K562 (cell line): ENCODE results near the gene SAT2. TPM values are rescaled to one million over a fixed set of nuclear protein-coding genes. Genes with fewer than 3 reads are reported as not detected.

ENCODE experiments used
- ARNT ChIP-seq, 2 experiments: fragments of 450-650 bp; IDR thresholded peaks; 2 replicates each; pipeline ENCODE4 v1.6.1; 2016; ENCODE audit warnings: mild to moderate bottlenecking in 1 of 2
- BRF1 ChIP-seq: IDR thresholded peaks from 3 replicates; pipeline ENCODE4 v1.6.1; 2011; ENCODE audit warnings: borderline replicate concordance, mild to moderate bottlenecking; ENCODE audit not compliant: insufficient read length; ENCODE audit errors: extremely low read depth
- E4F1 ChIP-seq: fragments of 250-450 bp; sonication (Bioruptor Pico); IDR thresholded peaks from 2 replicates; pipeline ENCODE4 v1.5.0; 2021; ENCODE audit warnings: mild to moderate bottlenecking, borderline replicate concordance
- FOXM1 ChIP-seq, 2 experiments: fragments of 450-650 bp in 1 of 2; sonication (generic) in 1 of 2; formaldehyde crosslinking in 1 of 2; IDR thresholded peaks; 2 replicates each; pipeline versions ENCODE4 v1.6.1 to v1.9.0; 2017 to 2022; ENCODE audit warnings: low read depth in 2 of 2, mild to moderate bottlenecking in 2 of 2, missing genetic modification reagents in 1 of 2, moderate library complexity in 1 of 2
- HSF4 ChIP-seq: fragments of 250-450 bp; sonication (Bioruptor Pico); IDR thresholded peaks from 2 replicates; pipeline ENCODE4 v2.1.2; 2022; ENCODE audit warnings: mild to moderate bottlenecking, moderate library complexity, borderline replicate concordance
- KAT7 ChIP-seq: sonication (generic); formaldehyde crosslinking; IDR thresholded peaks from 2 replicates; pipeline ENCODE4 v1.8.0; 2022; ENCODE audit warnings: missing genetic modification reagents, mild to moderate bottlenecking, borderline replicate concordance
- MAZ ChIP-seq, 2 experiments: fragments of 450-650 bp in 1 of 2; sonication (generic) in 1 of 2; formaldehyde crosslinking; IDR thresholded peaks in 1 of 2; conservative IDR thresholded peaks in 1 of 2; 2 replicates each; pipeline versions ENCODE4 v1.4.0 to v1.5.0; 2020; ENCODE audit warnings: mild to moderate bottlenecking in 1 of 2, missing genetic modification reagents in 1 of 2
- MECOM ChIP-seq: fragments of 250-450 bp; sonication (Bioruptor Pico); IDR thresholded peaks from 2 replicates; pipeline ENCODE4 v1.8.0; 2022; ENCODE audit warnings: inconsistent platforms
- POLR2G ChIP-seq: fragments of 200-400 bp; formaldehyde crosslinking; IDR thresholded peaks from 2 replicates; pipeline ENCODE4 v1.6.1; 2017; ENCODE audit warnings: low read depth, mild to moderate bottlenecking, antibody characterized with exemption, low read length, moderate library complexity
- RAD21 ChIP-seq, 2 experiments: fragments of 250-450 bp in 1 of 2; fragments of 450-650 bp in 1 of 2; sonication (Bioruptor Pico) in 1 of 2; formaldehyde crosslinking in 1 of 2; IDR thresholded peaks in 1 of 2; conservative IDR thresholded peaks in 1 of 2; 2 replicates each; pipeline versions ENCODE4 v1.4.0 to v1.8.0; 2020 to 2022; ENCODE audit warnings: mild to moderate bottlenecking in 2 of 2, moderate library complexity in 1 of 2
- RBFOX2 ChIP-seq: fragments of 200-400 bp; formaldehyde crosslinking; IDR thresholded peaks from 2 replicates; pipeline ENCODE4 v1.6.1; 2017; ENCODE audit warnings: low read depth, mild to moderate bottlenecking, low read length, moderate library complexity
- RBM15 ChIP-seq: fragments of 200-400 bp; formaldehyde crosslinking; IDR thresholded peaks from 2 replicates; pipeline ENCODE4 v1.6.1; 2018; ENCODE audit warnings: mild to moderate bottlenecking, low read length, moderate library complexity; ENCODE audit not compliant: insufficient read depth
- RNF219 ChIP-seq: fragments of 250-450 bp; sonication (Bioruptor Pico); IDR thresholded peaks from 2 replicates; pipeline ENCODE4 v1.5.0; 2022; ENCODE audit warnings: mild to moderate bottlenecking
- SMAD2 ChIP-seq: fragments of 150-350 bp; IDR thresholded peaks from 2 replicates; pipeline ENCODE4 v1.6.1; 2014; ENCODE audit warnings: low read depth, mild to moderate bottlenecking, low read length
- TFAP4 ChIP-seq: sonication (generic); formaldehyde crosslinking; IDR thresholded peaks from 2 replicates; pipeline ENCODE4 v1.8.0; 2022; ENCODE audit warnings: missing genetic modification reagents, mild to moderate bottlenecking, moderate library complexity, borderline replicate concordance
- TGIF2 ChIP-seq: sonication (generic); formaldehyde crosslinking; IDR thresholded peaks from 2 replicates; pipeline ENCODE4 v1.8.1; 2022; ENCODE audit warnings: mild to moderate bottlenecking, missing genetic modification reagents, moderate library complexity
- THRAP3 ChIP-seq: fragments of 450-650 bp; IDR thresholded peaks from 2 replicates; pipeline ENCODE4 v1.6.1; 2016; ENCODE audit warnings: mild to moderate bottlenecking, inconsistent platforms, borderline replicate concordance
- ZFX ChIP-seq: sonication (generic); formaldehyde crosslinking; IDR thresholded peaks from 2 replicates; pipeline ENCODE4 v1.8.0; 2022; ENCODE audit warnings: mild to moderate bottlenecking, missing genetic modification reagents, moderate library complexity
- ZNF384 ChIP-seq: IDR thresholded peaks from 2 replicates; pipeline ENCODE4 v1.6.1; 2012; ENCODE audit warnings: low read depth, low read length, improper control_type of control experiment
- ZNF408 ChIP-seq: fragments of 250-450 bp; sonication (Bioruptor Pico); IDR thresholded peaks from 2 replicates; pipeline ENCODE4 v1.4.0; 2020; ENCODE audit warnings: low read depth, mild to moderate bottlenecking, moderate library complexity
- ZNF77 ChIP-seq: fragments of 250-450 bp; sonication (Bioruptor Pico); IDR thresholded peaks from 2 replicates; pipeline ENCODE4 v1.5.0; 2020
- ZSCAN32 ChIP-seq: fragments of 450-650 bp; formaldehyde crosslinking; IDR thresholded peaks from 2 replicates; pipeline ENCODE4 v1.4.0; 2020; ENCODE audit warnings: mild to moderate bottlenecking, moderate library complexity
- polyA plus RNA-seq, 8 experiments: library from polyadenylated mRNA; depleted of rRNA in 4 of 8; stranded (reverse) in 5 of 8; unstranded in 3 of 8; fragments of >200 nt; fragmentation: Nextera tagmentation in 2 of 8; fragmentation: Illumina TruSeq in 1 of 8; extraction: Ambion mirVana in 2 of 8; extraction: Trizol in 1 of 8; gene quantifications; 2 replicates each; pipeline versions ENCODE4 v1.2.1 to v1.2.3, GENCODE V29; 2011 to 2014; ENCODE audit warnings: inconsistent platforms in 1 of 8, missing spikeins in 1 of 8
- total RNA-seq, 7 experiments: library from RNA; depleted of rRNA in 6 of 7; stranded (reverse); fragments of >200 nt in 6 of 7; fragmentation: Illumina TruSeq in 2 of 7; extraction: Trizol in 2 of 7; gene quantifications; 2 replicates each; pipeline versions ENCODE4 v1.2.1 to v1.2.3, GENCODE V29; 2011 to 2021; ENCODE audit warnings: low replicate concordance in 1 of 7

The SAT2 gene
- total and polyA plus RNA-seq, 9 of the 15 experiments (the other 6 are each of a cell fraction or from before 2014, with no cell fraction given) = 2.0 to 8.0 (median 5.3) TPM

GRCh38 chr17:7614425-7615264 is 13.0 kb downstream of the SAT2 start, which contains the start of gene FXR2 (continued):
- TF ChIP-seq RNF219 (CRISPR knock-in tag) (no peak), TGIF2 (no peak), RBFOX2 (peak; percentile 56), POLR2G (peak; percentile 76), KAT7 (CRISPR knock-in tag) (no peak), FOXM1 (IDR thresholded peaks at IDR 0.05; ENCODE audit: low read depth) (no peak), FOXM1 (CRISPR knock-in tag; IDR thresholded peaks at IDR 0.05; ENCODE audit: low read depth) (no peak), ZNF408 (CRISPR knock-in tag) (no peak), BRF1 (no peak), ZSCAN32 (CRISPR knock-in tag) (no peak), ZNF77 (CRISPR knock-in tag) (no peak), ZNF384 (no peak), TFAP4 (CRISPR knock-in tag) (peak; percentile 69; the same call in 1 of the 2 replicates), THRAP3 (no peak), ZFX (CRISPR knock-in tag) (peak; percentile 66), MAZ (CRISPR knock-in tag; conservative IDR thresholded peaks at IDR 0.05 in 1 of 2, IDR thresholded peaks at IDR 0.05 in 1 of 2) (peak in 1 of 2 experiments; percentile 70), MECOM (no peak), HSF4 (CRISPR knock-in tag) (no peak), RAD21 (CRISPR knock-in tag; conservative IDR thresholded peaks at IDR 0.05 in 1 of 2, IDR thresholded peaks at IDR 0.05 in 1 of 2) (peak; percentile 28 to 33; a peak in 3 of 4 replicates), ARNT (IDR thresholded peaks at IDR 0.05) (no peak), E4F1 (CRISPR knock-in tag) (no peak), RBM15 (no peak), SMAD2 (no peak)
